ENCODE results near the gene SGSM2. TPM values are rescaled to one million over a fixed set of nuclear protein-coding genes. Genes with fewer than 3 reads are reported as not detected.

SGSM2 gene
- total and polyA plus RNA-seq, 2 of the 13 experiments (the other 11 are each of a cell fraction or from before 2014, with no cell fraction given): 30.4 to 51.3 TPM

- TF ChIP-seq PRDM10 (CRISPR knock-in tag; IDR thresholded peaks at IDR 0.05; ENCODE audit: low read depth) (peak; percentile 41; the same call in 1 of the 2 replicates), ZBTB21 (CRISPR knock-in tag; IDR thresholded peaks at IDR 0.05) (no peak), ZZZ3 (CRISPR knock-in tag; IDR thresholded peaks at IDR 0.05; ENCODE audit: borderline replicate concordance) (peak; percentile 52; the same call in 1 of the 2 replicates), TERF1 (CRISPR knock-in tag; IDR thresholded peaks at IDR 0.05) (no peak; the same call in 1 of the 2 replicates), TOE1 (CRISPR knock-in tag; IDR thresholded peaks at IDR 0.05) (0 out of 2 replicates have a peak, but pooled peaks have one; percentile 76), TBX2 (CRISPR knock-in tag; IDR thresholded peaks at IDR 0.05; ENCODE audit: borderline replicate concordance) (peak; percentile 51; the same call in 1 of the 2 replicates), MBNL3 (CRISPR knock-in tag; conservative IDR thresholded peaks at IDR 0.05) (no peak), GATAD1 (CRISPR knock-in tag; IDR thresholded peaks at IDR 0.05) (peak; percentile 99), ZFYVE20 (CRISPR knock-in tag; IDR thresholded peaks at IDR 0.05; ENCODE audit: borderline replicate concordance, low read depth) (no peak), HMG20A (CRISPR knock-in tag; IDR thresholded peaks at IDR 0.05; ENCODE audit: borderline replicate concordance) (no peak; the same call in 1 of the 2 replicates), MEIS2 (CRISPR knock-in tag; IDR thresholded peaks at IDR 0.05) (no peak), ZNF557 (CRISPR knock-in tag; IDR thresholded peaks at IDR 0.05) (no peak), HDAC6 (IDR thresholded peaks at IDR 0.05; ENCODE audit: low read depth, low read length) (no peak)
- TF ChIP-seq, protein P1, sequence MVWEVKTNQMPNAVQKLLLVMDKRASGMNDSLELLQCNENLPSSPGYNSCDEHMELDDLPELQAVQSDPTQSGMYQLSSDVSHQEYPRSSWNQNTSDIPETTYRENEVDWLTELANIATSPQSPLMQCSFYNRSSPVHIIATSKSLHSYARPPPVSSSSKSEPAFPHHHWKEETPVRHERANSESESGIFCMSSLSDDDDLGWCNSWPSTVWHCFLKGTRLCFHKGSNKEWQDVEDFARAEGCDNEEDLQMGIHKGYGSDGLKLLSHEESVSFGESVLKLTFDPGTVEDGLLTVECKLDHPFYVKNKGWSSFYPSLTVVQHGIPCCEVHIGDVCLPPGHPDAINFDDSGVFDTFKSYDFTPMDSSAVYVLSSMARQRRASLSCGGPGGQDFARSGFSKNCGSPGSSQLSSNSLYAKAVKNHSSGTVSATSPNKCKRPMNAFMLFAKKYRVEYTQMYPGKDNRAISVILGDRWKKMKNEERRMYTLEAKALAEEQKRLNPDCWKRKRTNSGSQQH (CRISPR knock-in tag; IDR thresholded peaks at IDR 0.05; ENCODE audit: low read depth): peak; percentile 26; the same call in 1 of the 2 replicates
- TF ChIP-seq, protein P2, sequence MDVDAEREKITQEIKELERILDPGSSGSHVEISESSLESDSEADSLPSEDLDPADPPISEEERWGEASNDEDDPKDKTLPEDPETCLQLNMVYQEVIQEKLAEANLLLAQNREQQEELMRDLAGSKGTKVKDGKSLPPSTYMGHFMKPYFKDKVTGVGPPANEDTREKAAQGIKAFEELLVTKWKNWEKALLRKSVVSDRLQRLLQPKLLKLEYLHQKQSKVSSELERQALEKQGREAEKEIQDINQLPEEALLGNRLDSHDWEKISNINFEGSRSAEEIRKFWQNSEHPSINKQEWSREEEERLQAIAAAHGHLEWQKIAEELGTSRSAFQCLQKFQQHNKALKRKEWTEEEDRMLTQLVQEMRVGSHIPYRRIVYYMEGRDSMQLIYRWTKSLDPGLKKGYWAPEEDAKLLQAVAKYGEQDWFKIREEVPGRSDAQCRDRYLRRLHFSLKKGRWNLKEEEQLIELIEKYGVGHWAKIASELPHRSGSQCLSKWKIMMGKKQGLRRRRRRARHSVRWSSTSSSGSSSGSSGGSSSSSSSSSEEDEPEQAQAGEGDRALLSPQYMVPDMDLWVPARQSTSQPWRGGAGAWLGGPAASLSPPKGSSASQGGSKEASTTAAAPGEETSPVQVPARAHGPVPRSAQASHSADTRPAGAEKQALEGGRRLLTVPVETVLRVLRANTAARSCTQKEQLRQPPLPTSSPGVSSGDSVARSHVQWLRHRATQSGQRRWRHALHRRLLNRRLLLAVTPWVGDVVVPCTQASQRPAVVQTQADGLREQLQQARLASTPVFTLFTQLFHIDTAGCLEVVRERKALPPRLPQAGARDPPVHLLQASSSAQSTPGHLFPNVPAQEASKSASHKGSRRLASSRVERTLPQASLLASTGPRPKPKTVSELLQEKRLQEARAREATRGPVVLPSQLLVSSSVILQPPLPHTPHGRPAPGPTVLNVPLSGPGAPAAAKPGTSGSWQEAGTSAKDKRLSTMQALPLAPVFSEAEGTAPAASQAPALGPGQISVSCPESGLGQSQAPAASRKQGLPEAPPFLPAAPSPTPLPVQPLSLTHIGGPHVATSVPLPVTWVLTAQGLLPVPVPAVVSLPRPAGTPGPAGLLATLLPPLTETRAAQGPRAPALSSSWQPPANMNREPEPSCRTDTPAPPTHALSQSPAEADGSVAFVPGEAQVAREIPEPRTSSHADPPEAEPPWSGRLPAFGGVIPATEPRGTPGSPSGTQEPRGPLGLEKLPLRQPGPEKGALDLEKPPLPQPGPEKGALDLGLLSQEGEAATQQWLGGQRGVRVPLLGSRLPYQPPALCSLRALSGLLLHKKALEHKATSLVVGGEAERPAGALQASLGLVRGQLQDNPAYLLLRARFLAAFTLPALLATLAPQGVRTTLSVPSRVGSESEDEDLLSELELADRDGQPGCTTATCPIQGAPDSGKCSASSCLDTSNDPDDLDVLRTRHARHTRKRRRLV (CRISPR knock-in tag; IDR thresholded peaks at IDR 0.05): no peak; the same call in 1 of the 2 replicates
- TF ChIP-seq, protein P3, sequence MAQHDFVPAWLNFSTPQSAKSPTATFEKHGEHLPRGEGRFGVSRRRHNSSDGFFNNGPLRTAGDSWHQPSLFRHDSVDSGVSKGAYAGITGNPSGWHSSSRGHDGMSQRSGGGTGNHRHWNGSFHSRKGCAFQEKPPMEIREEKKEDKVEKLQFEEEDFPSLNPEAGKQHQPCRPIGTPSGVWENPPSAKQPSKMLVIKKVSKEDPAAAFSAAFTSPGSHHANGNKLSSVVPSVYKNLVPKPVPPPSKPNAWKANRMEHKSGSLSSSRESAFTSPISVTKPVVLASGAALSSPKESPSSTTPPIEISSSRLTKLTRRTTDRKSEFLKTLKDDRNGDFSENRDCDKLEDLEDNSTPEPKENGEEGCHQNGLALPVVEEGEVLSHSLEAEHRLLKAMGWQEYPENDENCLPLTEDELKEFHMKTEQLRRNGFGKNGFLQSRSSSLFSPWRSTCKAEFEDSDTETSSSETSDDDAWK (CRISPR knock-in tag; IDR thresholded peaks at IDR 0.05): no peak
These were observed 968 bp upstream of the SGSM2 start, which contains the start of gene TSR1 (continued) for GRCh38 chr17:2336215-2336851.

All from HepG2 (cell line).